ENCODE measurements around the gene CYGB.

CYGB gene

DNA sequence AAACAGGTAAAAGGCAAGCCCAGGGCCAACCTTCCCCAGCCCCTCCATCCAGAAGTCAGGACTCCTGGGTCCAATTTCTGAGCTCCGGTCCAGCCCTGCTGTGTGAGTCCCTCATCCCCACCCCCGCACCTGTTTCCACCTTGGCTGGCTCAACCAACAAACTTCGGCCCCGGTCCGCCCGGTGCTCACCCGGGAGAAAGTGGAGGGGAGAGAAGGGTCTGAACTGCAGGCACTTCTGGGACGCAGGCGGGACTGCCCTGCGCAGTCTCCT, 36.8 kb downstream of the CYGB start:
- Histone ChIP-seq H3K79me2 (ENCODE audit: control insufficient read depth, low read length) (peaks cover 50% of the 10 kb centered on the region), H3K4me2 (ENCODE audit: low read length) (peak overlapping the region; percentile 92), H3K9me2 (replicated peaks; ENCODE audit: control insufficient read depth, low read length) (no peaks in the 10 kb centered on the region), H3K4me3 (ENCODE audit: low read length) (peak overlapping the region; percentile 95), H4K20me1 (ENCODE audit: control insufficient read depth, insufficient read depth, low read depth, low read length) (no peaks in the 10 kb centered on the region), H3K27ac (ENCODE audit: low read depth, low read length) (peak overlapping the region; percentile 24), H3K4me1 (ENCODE audit: control insufficient read depth, low read length) (peaks cover 62% of the 10 kb centered on the region), H3F3A (ENCODE audit: control insufficient read depth, insufficient read depth) (peaks cover 3% of the 10 kb centered on the region), H3K27me3 (ENCODE audit: control insufficient read depth, low read length) (no peaks in the 10 kb centered on the region), H3K9me3 (ENCODE audit: control insufficient read depth, insufficient read depth, low read length) (no peaks in the 10 kb centered on the region), H3K36me3 (ENCODE audit: control insufficient read depth, low read length) (peaks cover 25% of the 10 kb centered on the region)
- TF ChIP-seq, protein P1, sequence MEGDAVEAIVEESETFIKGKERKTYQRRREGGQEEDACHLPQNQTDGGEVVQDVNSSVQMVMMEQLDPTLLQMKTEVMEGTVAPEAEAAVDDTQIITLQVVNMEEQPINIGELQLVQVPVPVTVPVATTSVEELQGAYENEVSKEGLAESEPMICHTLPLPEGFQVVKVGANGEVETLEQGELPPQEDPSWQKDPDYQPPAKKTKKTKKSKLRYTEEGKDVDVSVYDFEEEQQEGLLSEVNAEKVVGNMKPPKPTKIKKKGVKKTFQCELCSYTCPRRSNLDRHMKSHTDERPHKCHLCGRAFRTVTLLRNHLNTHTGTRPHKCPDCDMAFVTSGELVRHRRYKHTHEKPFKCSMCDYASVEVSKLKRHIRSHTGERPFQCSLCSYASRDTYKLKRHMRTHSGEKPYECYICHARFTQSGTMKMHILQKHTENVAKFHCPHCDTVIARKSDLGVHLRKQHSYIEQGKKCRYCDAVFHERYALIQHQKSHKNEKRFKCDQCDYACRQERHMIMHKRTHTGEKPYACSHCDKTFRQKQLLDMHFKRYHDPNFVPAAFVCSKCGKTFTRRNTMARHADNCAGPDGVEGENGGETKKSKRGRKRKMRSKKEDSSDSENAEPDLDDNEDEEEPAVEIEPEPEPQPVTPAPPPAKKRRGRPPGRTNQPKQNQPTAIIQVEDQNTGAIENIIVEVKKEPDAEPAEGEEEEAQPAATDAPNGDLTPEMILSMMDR (IDR thresholded peaks at IDR 0.05; ENCODE audit: low read depth, low read length, poor library complexity, severe bottlenecking) = no peak
- TF ChIP-seq EZH2phosphoT487 (IDR thresholded peaks at IDR 0.05; ENCODE audit: borderline replicate concordance, low read length) = no peak

DNA sequence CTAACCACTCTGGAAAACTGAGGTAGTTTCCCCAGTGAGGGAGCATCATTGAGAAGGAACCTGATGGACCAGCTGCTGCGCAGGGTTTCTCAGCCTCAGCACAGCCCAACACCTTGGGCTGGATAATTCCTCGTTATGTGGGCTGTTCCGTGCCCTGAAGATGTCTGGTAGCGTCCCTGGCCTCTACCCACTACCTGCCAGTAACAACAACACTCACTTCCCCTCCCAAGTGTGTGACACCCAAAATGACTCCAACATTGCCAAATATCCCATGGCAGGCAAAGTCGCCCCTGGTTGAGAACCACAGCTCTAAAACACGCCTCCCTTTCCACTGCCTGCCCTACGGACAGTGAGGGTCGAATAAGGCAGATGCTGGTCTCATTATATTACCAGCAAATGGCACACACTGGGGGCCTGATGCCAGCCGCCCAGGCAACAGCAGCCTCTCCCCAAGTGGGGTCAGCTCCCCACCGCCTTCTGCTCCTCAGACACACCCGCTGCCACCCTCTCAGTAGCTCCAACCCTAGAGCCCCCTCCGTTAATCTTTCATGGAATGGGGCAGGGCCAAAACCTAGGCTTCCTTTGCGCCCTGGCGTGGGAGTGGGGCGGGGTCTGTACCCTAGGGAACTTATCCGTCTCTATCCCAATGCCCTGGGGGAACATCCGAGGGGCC, 37.3 kb downstream of the CYGB start:
- peaks cover 53% of the 10 kb centered on the region for H3K79me2 ChIP-seq (ENCODE audit: control insufficient read depth, low read length)
- H3K9me3 ChIP-seq (ENCODE audit: control insufficient read depth, insufficient read depth, low read length) = no peaks in the 10 kb centered on the region
- H3K4me2 ChIP-seq (ENCODE audit: low read length) = peak overlapping the region; percentile 92
- peak overlapping the region; percentile 95 for H3K4me3 ChIP-seq (ENCODE audit: low read length)
- no peaks in the 10 kb centered on the region for H3K9me2 ChIP-seq (replicated peaks; ENCODE audit: control insufficient read depth, low read length)
- peak overlapping the region; percentile 24 for H3K27ac ChIP-seq (ENCODE audit: low read depth, low read length)
- no peak for TF ChIP-seq EZH2phosphoT487 (IDR thresholded peaks at IDR 0.05; ENCODE audit: borderline replicate concordance, low read length)
- TF ChIP-seq, protein P1 (IDR thresholded peaks at IDR 0.05; ENCODE audit: low read depth, low read length, poor library complexity, severe bottlenecking) = no peak
- H3F3A ChIP-seq (ENCODE audit: control insufficient read depth, insufficient read depth) = peaks cover 3% of the 10 kb centered on the region
- no peaks in the 10 kb centered on the region for H3K27me3 ChIP-seq (ENCODE audit: control insufficient read depth, low read length)
- peaks cover 25% of the 10 kb centered on the region for H3K36me3 ChIP-seq (ENCODE audit: control insufficient read depth, low read length)
- H3K4me1 ChIP-seq (ENCODE audit: control insufficient read depth, low read length) = peaks cover 63% of the 10 kb centered on the region
- H4K20me1 ChIP-seq (ENCODE audit: control insufficient read depth, insufficient read depth, low read depth, low read length) = no peaks in the 10 kb centered on the region

DNA sequence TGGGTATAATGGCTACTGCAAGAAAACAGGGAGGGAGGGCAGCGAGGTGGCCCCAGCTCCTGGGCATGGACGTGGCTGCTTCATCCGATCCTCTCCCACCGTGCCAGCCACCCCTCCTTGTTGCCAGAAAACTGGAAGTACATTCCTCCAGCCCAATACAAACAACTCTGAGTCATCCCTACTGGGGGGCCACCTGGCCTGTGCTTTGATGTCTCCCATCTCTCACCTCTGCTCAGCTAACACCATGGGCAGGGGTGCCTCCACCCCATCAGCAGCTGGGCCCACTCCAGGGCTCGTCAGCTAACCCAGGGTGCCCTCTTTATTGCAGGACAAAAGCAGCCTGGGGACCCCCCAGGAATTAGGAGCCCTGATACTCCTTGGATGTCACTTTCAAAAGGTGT, 38.2 kb downstream of the CYGB start:
- Histone ChIP-seq H3K79me2 (ENCODE audit: control insufficient read depth, low read length) (peaks cover 57% of the 10 kb centered on the region), H3K9me3 (ENCODE audit: control insufficient read depth, insufficient read depth, low read length) (no peaks in the 10 kb centered on the region), H3K9me2 (replicated peaks; ENCODE audit: control insufficient read depth, low read length) (no peaks in the 10 kb centered on the region), H3F3A (ENCODE audit: control insufficient read depth, insufficient read depth) (peaks cover 3% of the 10 kb centered on the region), H4K20me1 (ENCODE audit: control insufficient read depth, insufficient read depth, low read depth, low read length) (no peaks in the 10 kb centered on the region), H3K4me1 (ENCODE audit: control insufficient read depth, low read length) (peaks cover 70% of the 10 kb centered on the region), H3K27me3 (ENCODE audit: control insufficient read depth, low read length) (no peaks in the 10 kb centered on the region), H3K27ac (ENCODE audit: low read depth, low read length) (peak overlapping the region; percentile 54), H3K36me3 (ENCODE audit: control insufficient read depth, low read length) (peaks cover 25% of the 10 kb centered on the region), H3K4me2 (ENCODE audit: low read length) (peak overlapping the region; percentile 92), H3K4me3 (ENCODE audit: low read length) (peak overlapping the region; percentile 95)
- TF ChIP-seq, protein P1 (IDR thresholded peaks at IDR 0.05; ENCODE audit: low read depth, low read length, poor library complexity, severe bottlenecking) = no peak
- no peak for TF ChIP-seq EZH2phosphoT487 (IDR thresholded peaks at IDR 0.05; ENCODE audit: borderline replicate concordance, low read length)

Measured in DOHH2 (cell line).